Prostate gland (tissue), 2 donors: ENCODE measurements around the gene PLEK.

Source experiments
- POLR2A ChIP-seq: fragments of 450-650 bp; IDR thresholded peaks from one replicate; pipeline ENCODE4 v1.6.1; 2016; ENCODE audit warnings: antibody characterized with exemption, mild to moderate bottlenecking
- POLR2AphosphoS5 ChIP-seq: sonication (generic); formaldehyde crosslinking; IDR thresholded peaks from one replicate; pipeline ENCODE4 v1.6.1; 2017; ENCODE audit warnings: antibody characterized with exemption
- TF ChIP-seq, protein P1 (sequence below), 4 experiments: fragments of 200-600 bp in 2 of 4; fragments of 450-650 bp in 2 of 4; sonication (generic) in 2 of 4; IDR thresholded peaks; 1 replicate in 3 of 4; 2 replicates in 1 of 4; pipeline ENCODE4 v1.5.1; 2016 to 2019; ENCODE audit warnings: antibody characterized with exemption in 4 of 4, mild to moderate bottlenecking in 2 of 4, moderate library complexity in 2 of 4

GRCh38 chr2:68325056-68325455 lies 40.0 kb upstream of the PLEK start:
- TF ChIP-seq, protein P1, sequence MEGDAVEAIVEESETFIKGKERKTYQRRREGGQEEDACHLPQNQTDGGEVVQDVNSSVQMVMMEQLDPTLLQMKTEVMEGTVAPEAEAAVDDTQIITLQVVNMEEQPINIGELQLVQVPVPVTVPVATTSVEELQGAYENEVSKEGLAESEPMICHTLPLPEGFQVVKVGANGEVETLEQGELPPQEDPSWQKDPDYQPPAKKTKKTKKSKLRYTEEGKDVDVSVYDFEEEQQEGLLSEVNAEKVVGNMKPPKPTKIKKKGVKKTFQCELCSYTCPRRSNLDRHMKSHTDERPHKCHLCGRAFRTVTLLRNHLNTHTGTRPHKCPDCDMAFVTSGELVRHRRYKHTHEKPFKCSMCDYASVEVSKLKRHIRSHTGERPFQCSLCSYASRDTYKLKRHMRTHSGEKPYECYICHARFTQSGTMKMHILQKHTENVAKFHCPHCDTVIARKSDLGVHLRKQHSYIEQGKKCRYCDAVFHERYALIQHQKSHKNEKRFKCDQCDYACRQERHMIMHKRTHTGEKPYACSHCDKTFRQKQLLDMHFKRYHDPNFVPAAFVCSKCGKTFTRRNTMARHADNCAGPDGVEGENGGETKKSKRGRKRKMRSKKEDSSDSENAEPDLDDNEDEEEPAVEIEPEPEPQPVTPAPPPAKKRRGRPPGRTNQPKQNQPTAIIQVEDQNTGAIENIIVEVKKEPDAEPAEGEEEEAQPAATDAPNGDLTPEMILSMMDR (IDR thresholded peaks at IDR 0.05), result no peak
- TF ChIP-seq POLR2A (no peak), POLR2AphosphoS5 (no peak)
